ENCODE measurements around the gene MTCL3.

The MTCL3 gene

DNA sequence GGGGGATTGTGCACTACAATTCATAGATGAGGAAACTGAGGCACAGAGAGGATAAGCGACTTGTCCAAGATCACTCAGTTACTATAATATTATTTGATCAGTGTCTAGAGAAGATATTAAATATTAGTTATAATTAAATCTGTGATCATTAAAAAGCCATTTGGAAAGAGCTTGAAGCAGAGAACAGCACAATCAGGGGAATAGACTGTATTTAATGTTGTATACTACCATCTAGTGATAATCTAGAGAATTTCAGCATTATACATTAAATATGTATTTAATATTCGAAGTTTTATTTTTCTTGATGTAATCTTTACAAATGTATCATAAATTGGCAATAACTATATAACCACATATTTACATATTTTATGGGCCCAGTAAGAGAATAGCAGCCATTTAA is 20.1 kb upstream of the MTCL3 start:
- Histone ChIP-seq H3K36me3 (ENCODE audit: control insufficient read depth in 2 of 2, insufficient read depth in 2 of 2, low read length in 2 of 2) (no peaks in the 10 kb centered on the region), H3K9ac (ENCODE audit: low read length in 2 of 2) (no peak overlapping the region), H3K27me3 (ENCODE audit: control insufficient read depth in 1 of 2, insufficient read depth in 2 of 2, low read length in 2 of 2) (no peaks in the 10 kb centered on the region), H3K4me1 (ENCODE audit: control insufficient read depth, insufficient read depth, low read length) (no peaks in the 10 kb centered on the region), H3K9me3 (ENCODE audit: control insufficient read depth in 2 of 2, low read length in 2 of 2) (no peaks in the 10 kb centered on the region), H3K27ac (ENCODE audit: low read length) (no peak overlapping the region), H3K4me3 (ENCODE audit: low read length in 2 of 2) (no peak overlapping the region)

- H3K36me3 ChIP-seq (ENCODE audit: control insufficient read depth in 2 of 2, insufficient read depth in 2 of 2, low read length in 2 of 2) = no peaks in the 10 kb centered on the region
- no peak overlapping the region for H3K27ac ChIP-seq (ENCODE audit: low read length)
- H3K4me1 ChIP-seq (ENCODE audit: control insufficient read depth, insufficient read depth, low read length) = no peaks in the 10 kb centered on the region
- H3K27me3 ChIP-seq (ENCODE audit: control insufficient read depth in 1 of 2, insufficient read depth in 2 of 2, low read length in 2 of 2) = no peaks in the 10 kb centered on the region
- no peak overlapping the region for H3K9ac ChIP-seq (ENCODE audit: low read length in 2 of 2)
- no peaks in the 10 kb centered on the region for H3K9me3 ChIP-seq (ENCODE audit: control insufficient read depth in 2 of 2, low read length in 2 of 2)
- no peak overlapping the region for H3K4me3 ChIP-seq (ENCODE audit: low read length in 2 of 2)
Observed at GRCh38 chr6:127538750-127539264, 19.7 kb upstream of the MTCL3 start.

GRCh38 chr6:127533736-127534135 is 14.6 kb upstream of the MTCL3 start:
- Histone ChIP-seq H3K27me3 (ENCODE audit: control insufficient read depth in 1 of 2, insufficient read depth in 2 of 2, low read length in 2 of 2) (no peaks in the 10 kb centered on the region), H3K9me3 (ENCODE audit: control insufficient read depth in 2 of 2, low read length in 2 of 2) (no peaks in the 10 kb centered on the region), H3K36me3 (ENCODE audit: control insufficient read depth in 2 of 2, insufficient read depth in 2 of 2, low read length in 2 of 2) (no peaks in the 10 kb centered on the region), H3K27ac (ENCODE audit: low read length) (no peak overlapping the region), H3K4me3 (ENCODE audit: low read length in 2 of 2) (no peak overlapping the region), H3K4me1 (ENCODE audit: control insufficient read depth, insufficient read depth, low read length) (no peaks in the 10 kb centered on the region), H3K9ac (ENCODE audit: low read length in 2 of 2) (no peak overlapping the region)

GRCh38 chr6:127533011-127533410 is 13.9 kb upstream of the MTCL3 start:
- H3K9ac ChIP-seq (ENCODE audit: low read length in 2 of 2) = no peak overlapping the region
- no peaks in the 10 kb centered on the region for H3K9me3 ChIP-seq (ENCODE audit: control insufficient read depth in 2 of 2, low read length in 2 of 2)
- H3K36me3 ChIP-seq (ENCODE audit: control insufficient read depth in 2 of 2, insufficient read depth in 2 of 2, low read length in 2 of 2) = no peaks in the 10 kb centered on the region
- no peak overlapping the region for H3K27ac ChIP-seq (ENCODE audit: low read length)
- no peaks in the 10 kb centered on the region for H3K4me1 ChIP-seq (ENCODE audit: control insufficient read depth, insufficient read depth, low read length)
- H3K27me3 ChIP-seq (ENCODE audit: control insufficient read depth in 1 of 2, insufficient read depth in 2 of 2, low read length in 2 of 2) = no peaks in the 10 kb centered on the region
- no peak overlapping the region for H3K4me3 ChIP-seq (ENCODE audit: low read length in 2 of 2)

GRCh38 chr6:127522714-127523113 is 3.6 kb upstream of the MTCL3 start:
- Histone ChIP-seq H3K9ac (ENCODE audit: low read length in 2 of 2) (no peak overlapping the region), H3K9me3 (ENCODE audit: control insufficient read depth in 2 of 2, low read length in 2 of 2) (no peaks in the 10 kb centered on the region), H3K27me3 (ENCODE audit: control insufficient read depth in 1 of 2, insufficient read depth in 2 of 2, low read length in 2 of 2) (peaks cover 13 to 29% of the 10 kb centered on the region in 2 donors), H3K4me3 (ENCODE audit: low read length in 2 of 2) (no peak overlapping the region), H3K36me3 (ENCODE audit: control insufficient read depth in 2 of 2, insufficient read depth in 2 of 2, low read length in 2 of 2) (no peaks in the 10 kb centered on the region), H3K27ac (ENCODE audit: low read length) (no peak overlapping the region), H3K4me1 (ENCODE audit: control insufficient read depth, insufficient read depth, low read length) (no peaks in the 10 kb centered on the region)

- Histone ChIP-seq H3K27ac (ENCODE audit: low read length) (no peak overlapping the region), H3K27me3 (ENCODE audit: control insufficient read depth in 1 of 2, insufficient read depth in 2 of 2, low read length in 2 of 2) (peaks cover 13 to 35% of the 10 kb centered on the region in 2 donors), H3K36me3 (ENCODE audit: control insufficient read depth in 2 of 2, insufficient read depth in 2 of 2, low read length in 2 of 2) (no peaks in the 10 kb centered on the region), H3K4me1 (ENCODE audit: control insufficient read depth, insufficient read depth, low read length) (peaks cover 6% of the 10 kb centered on the region), H3K4me3 (ENCODE audit: low read length in 2 of 2) (no peak overlapping the region), H3K9me3 (ENCODE audit: control insufficient read depth in 2 of 2, low read length in 2 of 2) (no peaks in the 10 kb centered on the region), H3K9ac (ENCODE audit: low read length in 2 of 2) (no peak overlapping the region)
Observed at GRCh38 chr6:127520066-127520465, 931 bp upstream of the MTCL3 start.

- peaks cover 13 to 35% of the 10 kb centered on the region in 2 donors for H3K27me3 ChIP-seq (ENCODE audit: control insufficient read depth in 1 of 2, insufficient read depth in 2 of 2, low read length in 2 of 2)
Observed at GRCh38 chr6:127519469-127519785, 292 bp upstream of the MTCL3 start.

DNA sequence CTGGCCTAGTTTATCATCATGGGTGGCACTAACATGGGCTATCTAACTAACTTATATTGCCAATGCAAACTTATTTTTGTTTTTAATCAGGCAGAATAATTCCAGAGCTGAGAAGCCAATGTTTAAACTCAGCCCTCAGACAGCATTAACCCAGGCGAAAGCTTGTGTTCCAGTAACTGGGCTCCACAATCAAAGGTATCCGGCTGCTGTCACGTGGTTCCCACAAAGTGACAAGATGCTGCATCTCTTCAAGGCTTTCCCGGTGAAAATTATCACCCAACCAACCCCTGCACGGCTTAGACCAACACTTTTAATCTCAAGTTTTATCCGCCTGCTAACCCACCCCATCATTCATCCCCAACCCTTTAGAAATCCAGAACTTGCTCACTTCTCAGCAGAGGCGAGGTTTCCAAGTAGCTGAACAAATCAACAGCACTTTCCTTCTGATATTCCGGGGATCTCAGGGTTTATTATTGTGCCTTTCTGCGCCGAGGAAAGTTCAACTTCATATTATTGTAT is 885 bp downstream of the MTCL3 start:
- Histone ChIP-seq H3K9ac (ENCODE audit: low read length in 2 of 2) (no peak overlapping the region), H3K9me3 (ENCODE audit: control insufficient read depth in 2 of 2, low read length in 2 of 2) (no peaks in the 10 kb centered on the region)

More at GRCh38 chr6:127519469-127519785, 292 bp upstream of the MTCL3 start:
- H3K9me3 ChIP-seq (ENCODE audit: control insufficient read depth in 2 of 2, low read length in 2 of 2) = no peaks in the 10 kb centered on the region
- no peak overlapping the region for H3K27ac ChIP-seq (ENCODE audit: low read length)
- H3K9ac ChIP-seq (ENCODE audit: low read length in 2 of 2) = no peak overlapping the region
- no peaks in the 10 kb centered on the region for H3K36me3 ChIP-seq (ENCODE audit: control insufficient read depth in 2 of 2, insufficient read depth in 2 of 2, low read length in 2 of 2)
- peaks cover 6% of the 10 kb centered on the region for H3K4me1 ChIP-seq (ENCODE audit: control insufficient read depth, insufficient read depth, low read length)
- H3K4me3 ChIP-seq (ENCODE audit: low read length in 2 of 2) = peak overlapping the region in 1 of 2 donors; percentile 23

DNA sequence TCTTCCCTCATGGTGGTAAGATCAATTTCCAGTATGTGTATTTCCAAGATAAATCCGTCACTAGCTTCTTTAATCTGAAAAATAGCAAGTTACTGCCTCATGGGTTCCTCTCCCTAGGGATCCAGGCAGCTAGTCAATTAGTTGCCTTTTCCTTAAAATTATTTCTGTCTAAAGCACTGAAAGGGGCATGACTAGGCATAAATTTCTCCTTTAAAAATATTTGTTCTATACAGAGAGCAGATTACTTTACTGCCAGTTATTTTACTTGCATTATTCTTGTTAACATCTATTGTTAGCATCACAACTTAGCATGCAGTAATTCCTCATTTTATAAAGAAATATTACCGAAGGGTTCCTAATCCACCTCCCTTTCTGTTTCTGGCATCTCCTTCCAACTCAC is 1.4 kb downstream of the MTCL3 start:
- peaks cover 13 to 35% of the 10 kb centered on the region in 2 donors for H3K27me3 ChIP-seq (ENCODE audit: control insufficient read depth in 1 of 2, insufficient read depth in 2 of 2, low read length in 2 of 2)
- no peak overlapping the region for H3K4me3 ChIP-seq (ENCODE audit: low read length in 2 of 2)
- H3K9me3 ChIP-seq (ENCODE audit: control insufficient read depth in 2 of 2, low read length in 2 of 2) = no peaks in the 10 kb centered on the region
- H3K9ac ChIP-seq (ENCODE audit: low read length in 2 of 2) = no peak overlapping the region
- H3K27ac ChIP-seq (ENCODE audit: low read length) = no peak overlapping the region
- no peaks in the 10 kb centered on the region for H3K36me3 ChIP-seq (ENCODE audit: control insufficient read depth in 2 of 2, insufficient read depth in 2 of 2, low read length in 2 of 2)
- H3K4me1 ChIP-seq (ENCODE audit: control insufficient read depth, insufficient read depth, low read length) = peaks cover 6% of the 10 kb centered on the region

More for the DNA sequence above, 885 bp downstream of the MTCL3 start:
- H3K4me1 ChIP-seq (ENCODE audit: control insufficient read depth, insufficient read depth, low read length) = peaks cover 6% of the 10 kb centered on the region
- no peak overlapping the region for H3K4me3 ChIP-seq (ENCODE audit: low read length in 2 of 2)
- H3K36me3 ChIP-seq (ENCODE audit: control insufficient read depth in 2 of 2, insufficient read depth in 2 of 2, low read length in 2 of 2) = no peaks in the 10 kb centered on the region
- H3K27ac ChIP-seq (ENCODE audit: low read length) = no peak overlapping the region
- H3K27me3 ChIP-seq (ENCODE audit: control insufficient read depth in 1 of 2, insufficient read depth in 2 of 2, low read length in 2 of 2) = peaks cover 13 to 35% of the 10 kb centered on the region in 2 donors

DNA sequence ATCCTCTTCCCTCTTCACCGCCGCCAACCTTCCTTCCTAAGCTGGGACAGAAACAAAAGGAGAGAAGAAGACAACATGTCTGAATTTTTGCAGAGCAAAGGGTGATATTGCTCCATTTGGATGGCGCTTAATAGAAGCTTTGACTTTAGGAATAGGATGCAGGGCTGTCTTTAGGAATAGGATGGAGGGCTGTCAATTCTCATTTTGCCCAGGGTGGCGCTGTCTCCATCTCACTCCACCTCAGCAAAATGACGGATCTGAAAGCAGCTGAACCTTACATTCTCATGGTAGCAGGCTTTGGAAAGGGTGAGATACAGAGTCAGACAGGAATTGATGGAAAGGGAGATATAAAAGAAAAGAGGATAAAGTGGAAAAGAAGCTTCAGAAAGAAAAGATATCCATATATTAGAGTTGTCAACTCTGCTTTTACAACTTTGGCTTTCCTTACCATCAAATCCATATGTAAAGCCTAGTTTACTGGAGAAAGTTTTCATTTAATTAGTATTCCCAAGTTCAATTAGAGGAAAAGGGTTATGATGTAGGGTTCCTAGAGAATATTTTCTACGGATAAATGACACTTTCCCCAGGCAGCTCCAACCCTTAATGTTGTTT is 2.4 kb downstream of the MTCL3 start:
- H3K9me3 ChIP-seq (ENCODE audit: control insufficient read depth in 2 of 2, low read length in 2 of 2) = no peaks in the 10 kb centered on the region
- no peak overlapping the region for H3K9ac ChIP-seq (ENCODE audit: low read length in 2 of 2)
- peaks cover 6% of the 10 kb centered on the region for H3K4me1 ChIP-seq (ENCODE audit: control insufficient read depth, insufficient read depth, low read length)
- H3K27me3 ChIP-seq (ENCODE audit: control insufficient read depth in 1 of 2, insufficient read depth in 2 of 2, low read length in 2 of 2) = peaks cover 13 to 35% of the 10 kb centered on the region in 2 donors
- H3K4me3 ChIP-seq (ENCODE audit: low read length in 2 of 2) = peak overlapping the region; percentile 75 to 78
- H3K36me3 ChIP-seq (ENCODE audit: control insufficient read depth in 2 of 2, insufficient read depth in 2 of 2, low read length in 2 of 2) = no peaks in the 10 kb centered on the region
- H3K27ac ChIP-seq (ENCODE audit: low read length) = no peak overlapping the region

Measured in stomach smooth muscle (tissue), 2 donors.